ENCODE measurements around the gene CNTN6.

GRCh38 chr3:1228289-1228688 is 135.5 kb downstream of the CNTN6 start:
- TF ChIP-seq CTCF (IDR thresholded peaks at IDR 0.05): no peak
- no peak for TF ChIP-seq ZFX (IDR thresholded peaks at IDR 0.05; ENCODE audit: borderline replicate concordance)
